Measurements from ENCODE around the gene KCNK2.
A peak's percentile ranks its signal among the peaks of the same experiment; 100 is the strongest.

The KCNK2 gene, protein sequence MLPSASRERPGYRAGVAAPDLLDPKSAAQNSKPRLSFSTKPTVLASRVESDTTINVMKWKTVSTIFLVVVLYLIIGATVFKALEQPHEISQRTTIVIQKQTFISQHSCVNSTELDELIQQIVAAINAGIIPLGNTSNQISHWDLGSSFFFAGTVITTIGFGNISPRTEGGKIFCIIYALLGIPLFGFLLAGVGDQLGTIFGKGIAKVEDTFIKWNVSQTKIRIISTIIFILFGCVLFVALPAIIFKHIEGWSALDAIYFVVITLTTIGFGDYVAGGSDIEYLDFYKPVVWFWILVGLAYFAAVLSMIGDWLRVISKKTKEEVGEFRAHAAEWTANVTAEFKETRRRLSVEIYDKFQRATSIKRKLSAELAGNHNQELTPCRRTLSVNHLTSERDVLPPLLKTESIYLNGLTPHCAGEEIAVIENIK

DNA sequence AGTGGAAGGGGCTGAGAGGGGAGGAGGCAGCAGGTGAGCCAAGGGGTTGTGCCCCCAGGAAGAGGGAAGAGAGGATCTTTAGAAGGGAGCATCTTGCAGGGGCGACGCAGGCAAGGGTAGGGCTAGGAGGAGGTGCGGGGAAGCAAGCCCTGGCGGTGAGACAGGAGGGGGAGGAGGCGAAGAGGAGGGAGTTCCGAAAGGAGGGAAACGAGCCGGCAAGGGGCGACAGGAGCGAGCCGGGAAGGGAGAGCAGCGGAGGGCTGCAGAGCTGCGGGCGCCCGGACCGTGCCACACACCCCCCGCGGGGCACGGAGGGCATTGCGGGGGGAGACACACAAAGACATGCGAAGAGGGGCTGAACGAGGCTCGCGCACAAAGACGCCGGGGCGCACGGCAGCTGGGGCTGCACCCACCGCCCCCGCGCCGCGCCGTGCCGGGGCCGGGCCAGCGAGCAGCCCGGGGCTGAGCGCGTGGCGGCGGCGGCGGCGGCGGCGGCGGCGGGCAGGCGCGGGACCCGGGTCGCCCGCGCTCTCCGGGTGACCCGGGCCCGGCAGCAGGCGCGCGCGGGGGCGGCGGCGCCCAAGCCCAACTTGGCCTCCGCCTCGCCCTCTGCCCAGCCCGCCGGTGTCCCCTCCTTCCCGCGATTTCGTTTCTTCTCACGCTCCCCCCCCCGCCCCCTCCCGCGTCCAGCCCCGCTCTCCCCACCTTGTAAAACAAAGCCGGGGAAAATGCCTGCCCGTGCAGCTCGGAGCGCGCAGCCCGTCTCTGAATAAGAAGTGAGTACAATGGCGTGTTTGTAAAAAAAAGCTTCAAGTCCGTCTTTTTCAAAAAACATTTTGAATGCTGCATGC lies at the start of gene KCNK2:
Gene KCNK2 (plus strand): TSS at position 206 of the 851 bp plus-strand sequence. CDS start 649 bp downstream, outside the sequence.
- DNase-seq = peak; percentile 18

DNA sequence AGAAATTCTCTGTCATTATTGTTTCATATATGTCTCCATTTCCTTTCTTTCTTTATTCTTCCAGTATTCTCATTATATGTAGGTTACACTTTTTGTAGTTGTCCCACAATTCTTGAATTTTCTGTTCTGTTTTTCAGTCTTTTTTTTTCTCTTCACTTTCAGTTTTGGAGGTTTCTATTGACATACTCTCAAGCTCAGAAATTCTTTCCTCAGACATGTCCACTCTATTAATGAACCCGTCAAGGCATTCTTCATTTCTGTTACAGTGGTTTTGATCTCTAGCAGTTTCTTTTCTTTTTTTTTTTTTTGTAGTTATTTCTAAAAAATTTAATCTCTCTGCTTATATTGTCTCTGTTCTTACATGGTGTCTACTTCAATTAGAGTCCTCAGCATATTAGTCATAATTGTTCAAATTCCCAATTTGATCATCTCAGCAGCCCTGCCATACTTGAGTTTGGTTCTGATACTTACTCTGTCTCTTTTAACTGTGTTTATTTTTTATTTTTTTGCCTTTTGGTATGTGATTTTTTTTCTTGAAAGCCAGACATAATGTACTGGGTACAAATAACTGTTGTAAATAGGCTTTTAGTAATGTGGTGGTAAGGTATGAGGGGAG lies 49.5 kb upstream of the KCNK2 start:
- DNase-seq = no peak

DNA sequence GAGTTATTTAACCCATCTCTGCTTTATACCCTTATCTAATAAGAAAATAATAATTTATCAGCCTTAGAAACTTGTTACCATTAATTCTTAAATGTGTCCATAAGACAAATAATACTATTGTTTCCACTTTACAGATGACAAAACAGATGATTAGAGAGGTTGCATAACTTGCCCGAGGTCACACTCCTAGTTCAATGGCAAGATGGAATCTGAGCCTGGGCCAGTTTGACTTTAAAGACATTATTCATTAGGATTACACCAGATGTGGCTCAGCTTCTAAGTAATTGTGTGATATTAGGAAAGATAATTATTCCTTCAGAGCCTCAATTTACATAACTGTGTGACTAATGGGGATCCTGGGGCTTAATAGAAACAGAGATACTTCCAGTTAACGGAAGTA lies 42.3 kb upstream of the KCNK2 start:
- DNase-seq = no peak

- DNase-seq = no peak
Observed at GRCh38 chr1:215043401-215043800, 39.1 kb upstream of the KCNK2 start.

DNA sequence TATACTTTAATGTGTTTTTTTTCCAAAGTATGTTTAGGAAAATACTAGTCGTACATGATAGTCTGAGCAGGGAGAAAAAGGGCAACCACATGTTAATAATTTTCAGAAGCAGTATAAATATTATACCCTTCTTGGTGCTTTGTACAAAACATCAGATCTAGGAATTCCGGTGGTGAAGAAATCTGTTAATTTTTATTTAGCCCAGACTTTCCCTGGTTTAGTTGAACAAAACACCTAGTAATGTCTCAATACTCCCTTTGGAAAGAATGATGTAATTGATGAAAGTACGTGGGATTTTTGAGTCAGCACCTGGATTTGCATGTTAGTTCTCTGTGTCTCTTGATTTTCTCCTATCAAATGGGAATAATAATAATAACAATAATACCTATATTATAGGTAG lies 38.4 kb upstream of the KCNK2 start:
- no peak for DNase-seq

DNA sequence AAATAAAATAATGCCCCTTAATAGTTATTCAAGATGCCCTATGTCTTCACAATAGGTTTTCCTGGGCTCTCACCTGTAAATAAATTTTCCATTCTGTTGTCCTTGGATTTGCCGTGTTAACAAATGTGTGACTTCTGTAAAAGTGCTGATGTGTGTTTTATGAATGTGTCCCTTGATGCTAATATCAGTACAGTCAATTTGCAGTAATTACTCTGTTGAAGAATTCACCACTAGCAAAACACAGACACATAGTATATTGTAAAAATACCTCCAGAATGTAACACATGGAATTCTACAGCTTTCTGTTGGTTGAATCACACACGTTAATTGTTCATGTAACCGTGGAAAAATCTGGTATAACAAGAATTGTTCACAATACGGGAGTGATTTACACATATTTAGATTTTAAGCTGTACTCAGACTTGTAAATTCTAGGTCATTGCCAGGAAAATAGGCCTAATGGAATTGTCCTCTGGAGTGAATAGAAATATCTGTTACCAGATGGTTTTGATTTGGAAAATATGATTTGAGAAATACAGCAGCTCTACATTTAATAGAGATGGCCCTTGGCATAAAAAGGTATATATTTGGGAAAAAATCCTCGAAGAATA lies 36.7 kb upstream of the KCNK2 start:
- DNase-seq = no peak

GRCh38 chr1:215052256-215053015 lies 30.1 kb upstream of the KCNK2 start:
- no peak for DNase-seq

DNA sequence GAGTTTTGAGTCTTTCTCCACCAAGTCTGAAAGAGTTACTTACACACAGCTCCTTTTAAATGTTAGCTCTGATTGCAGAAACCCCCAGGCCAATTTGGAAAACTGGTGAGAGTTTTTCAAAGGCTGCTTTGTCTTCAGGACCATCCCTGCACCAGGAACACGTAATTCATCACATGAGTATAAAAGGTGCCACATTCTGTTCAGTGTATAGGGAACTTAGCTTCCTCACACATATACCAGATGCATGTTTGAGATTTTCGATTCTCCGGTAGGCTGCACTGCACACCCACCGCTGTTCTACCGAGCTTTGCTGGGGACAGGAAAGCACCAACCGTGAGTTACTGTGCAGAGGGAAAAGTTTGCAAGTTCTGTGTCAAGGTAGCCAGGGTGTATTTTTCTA lies 28.3 kb upstream of the KCNK2 start:
- no peak for DNase-seq

DNA sequence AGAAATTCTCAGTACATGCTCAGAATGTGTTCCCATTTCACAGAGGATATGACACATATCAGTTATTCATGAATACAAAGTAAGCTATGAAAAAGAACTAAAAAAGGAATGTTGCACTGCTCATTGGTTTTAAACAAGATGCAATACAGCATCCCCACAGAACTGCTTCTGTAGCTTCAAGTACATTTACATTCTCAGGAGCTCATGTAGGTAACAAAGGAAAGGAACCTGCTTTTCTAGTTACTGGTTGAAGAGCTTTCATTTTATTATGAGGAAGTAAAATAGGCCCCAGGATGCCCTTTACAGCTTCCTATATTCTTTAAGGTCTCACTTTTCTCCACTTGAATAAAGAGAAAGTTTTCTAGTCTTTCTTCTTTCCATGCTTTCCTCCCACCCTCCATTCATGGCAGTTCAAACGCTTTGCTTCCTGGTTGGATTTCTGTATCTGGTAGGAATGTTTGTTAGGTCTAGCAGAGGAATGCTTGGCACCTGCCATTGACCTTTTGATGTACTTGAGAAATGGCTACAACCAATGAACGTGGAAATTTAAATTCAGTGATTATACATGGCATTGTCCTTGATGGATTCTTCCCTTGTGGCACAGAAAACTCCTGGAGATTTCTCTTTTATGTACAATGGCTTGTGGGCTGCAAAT lies 27.1 kb upstream of the KCNK2 start:
- no peak for DNase-seq

DNA sequence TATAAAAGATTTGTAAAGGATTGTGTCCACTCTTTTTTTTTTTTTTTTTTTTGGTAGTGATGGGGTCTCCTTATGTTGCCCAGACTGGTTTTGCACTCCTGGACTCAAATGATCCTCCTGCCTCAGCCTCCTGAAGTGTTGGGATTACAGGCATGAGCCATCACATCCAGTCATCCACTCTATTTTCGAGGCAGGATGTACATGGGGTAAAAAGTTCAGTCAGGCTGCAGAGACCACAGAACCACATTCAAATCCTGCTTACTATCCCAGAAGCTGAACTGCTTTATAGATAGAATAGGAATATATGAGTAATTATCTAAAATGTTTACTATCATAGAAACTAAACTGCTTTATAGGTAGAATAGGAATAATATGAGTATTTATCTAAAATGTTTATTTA lies 26.0 kb upstream of the KCNK2 start:
- no peak for DNase-seq

DNA sequence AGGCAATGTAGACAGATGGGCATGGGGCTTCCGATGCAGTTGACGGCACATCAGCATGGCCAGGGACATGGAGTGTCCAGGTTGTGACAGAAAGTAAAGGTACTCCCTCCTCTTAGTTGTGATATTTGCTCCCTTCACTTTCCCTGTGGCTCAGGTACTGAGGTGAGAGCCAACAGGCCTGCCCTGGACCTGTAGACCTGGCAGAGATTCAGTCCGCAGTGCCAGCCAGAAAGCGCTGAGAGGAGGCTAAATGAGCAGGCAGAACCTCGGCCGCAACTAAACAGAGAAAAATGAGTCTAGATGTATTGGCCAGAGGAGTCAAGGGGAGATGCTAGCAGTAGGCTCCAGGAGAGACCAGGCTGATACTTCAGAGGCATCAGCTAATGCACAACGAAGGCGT lies 22.6 kb upstream of the KCNK2 start:
- DNase-seq = no peak

DNA sequence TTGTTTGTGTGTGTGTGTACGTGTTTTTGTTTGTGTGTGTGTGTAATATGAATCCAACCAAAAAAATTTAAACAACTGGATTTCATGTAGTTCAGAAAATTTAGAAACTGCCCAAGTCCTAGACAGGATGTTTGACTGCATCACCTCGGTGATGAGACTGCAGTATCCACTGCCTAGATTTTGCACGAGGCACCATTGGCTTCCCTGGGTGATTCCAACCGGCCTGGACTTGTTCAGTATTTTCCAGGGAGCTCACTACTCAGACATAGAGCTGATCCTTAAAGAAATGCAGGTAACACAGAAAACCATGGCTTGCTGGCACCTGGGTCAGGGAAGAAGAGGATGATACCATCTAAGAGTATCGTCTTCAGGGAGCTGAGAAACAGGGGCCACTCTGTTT lies 18.2 kb upstream of the KCNK2 start:
- DNase-seq = no peak

- DNase-seq = no peak
Observed at GRCh38 chr1:215071078-215071477, 11.5 kb upstream of the KCNK2 start.

DNA sequence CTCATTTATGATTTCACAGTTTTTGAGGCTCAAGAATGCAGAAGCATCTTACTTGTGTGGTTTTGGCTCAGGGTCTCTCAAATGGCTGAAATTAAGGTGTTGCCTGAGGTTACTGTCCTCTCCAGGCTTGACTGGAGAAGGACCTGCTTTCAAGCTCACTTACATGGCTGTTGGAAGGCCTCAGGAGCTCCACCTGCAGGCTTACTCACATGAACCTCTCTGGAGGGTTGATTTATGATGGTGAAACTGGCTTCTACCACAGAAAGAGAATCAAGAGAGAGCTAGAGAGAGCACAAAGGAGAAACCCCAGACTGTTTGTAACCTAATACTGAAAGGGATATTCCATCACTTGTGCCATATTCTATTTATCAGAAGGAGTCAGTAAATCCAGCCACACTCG lies 6.2 kb upstream of the KCNK2 start:
- peak; percentile 14 for DNase-seq

GRCh38 chr1:215079456-215079855 lies 3.1 kb upstream of the KCNK2 start:
- no peak for DNase-seq

- DNase-seq = no peak
Observed at GRCh38 chr1:215081661-215082531, 641 bp upstream of the KCNK2 start.

DNA sequence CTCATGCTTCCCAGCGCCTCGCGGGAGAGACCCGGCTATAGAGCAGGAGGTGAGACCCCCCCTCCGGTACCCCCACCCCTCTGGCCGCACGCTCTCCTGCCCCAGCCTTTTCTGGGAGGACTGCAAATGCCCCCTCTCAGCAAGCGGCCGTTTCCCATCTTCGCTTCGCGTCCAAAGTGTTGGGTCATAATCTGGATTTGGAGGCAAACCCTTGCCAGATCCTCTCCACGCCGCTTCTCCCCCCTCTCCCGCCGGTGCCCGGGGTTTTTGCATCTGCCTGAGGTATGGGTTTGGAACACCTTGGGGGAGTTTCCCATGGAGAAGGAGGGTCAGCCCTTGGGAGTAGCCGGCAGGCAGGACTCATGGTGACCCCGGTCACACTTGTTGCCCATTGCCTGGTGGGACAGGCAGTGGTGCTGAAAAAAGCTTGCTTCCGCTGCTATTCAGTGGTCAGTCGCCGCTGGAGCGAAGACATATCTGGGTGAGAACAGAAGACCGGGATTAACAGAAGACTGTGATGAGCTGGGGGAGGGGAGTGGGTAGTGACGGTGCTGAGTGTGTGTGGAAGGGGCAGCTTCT lies 935 bp downstream of the KCNK2 start:
- DNase-seq = no peak

DNA sequence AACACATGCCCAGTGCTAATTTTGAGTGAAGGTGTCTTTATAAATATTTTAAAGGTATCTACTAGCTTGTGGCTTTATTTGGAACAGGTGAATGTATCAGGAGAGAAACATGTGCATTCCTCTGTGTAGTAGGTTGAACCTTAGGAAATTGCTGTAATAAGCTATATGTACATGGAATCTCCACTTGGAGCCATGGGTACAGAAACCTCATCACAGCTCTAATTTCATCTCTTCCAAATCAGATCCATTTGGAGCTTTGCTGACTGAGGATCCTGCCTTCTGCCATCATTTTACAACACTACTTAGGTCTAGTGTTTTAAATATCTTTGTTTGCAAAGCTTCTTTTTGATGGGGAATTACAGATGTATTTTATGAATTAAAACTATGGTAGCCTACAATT lies 2.1 kb downstream of the KCNK2 start:
- DNase-seq = no peak

DNA sequence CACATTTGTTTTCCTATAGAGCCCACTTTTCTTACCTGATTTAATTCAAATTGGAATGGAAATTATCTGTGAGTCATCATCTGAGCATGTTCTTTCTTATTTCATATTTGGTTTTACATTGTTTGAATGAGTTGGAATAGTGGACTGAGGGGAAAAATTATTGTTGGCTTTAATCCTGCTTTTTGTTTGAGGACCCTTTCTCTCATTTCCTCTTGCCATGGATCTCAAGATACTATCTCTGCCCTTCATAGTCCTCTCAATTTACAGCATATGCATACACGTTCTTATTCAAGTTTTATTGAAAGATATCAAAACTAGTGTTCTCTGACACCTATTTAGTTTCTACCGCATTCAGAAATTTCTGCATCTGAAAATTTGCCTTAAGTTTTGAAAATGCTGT lies 5.1 kb downstream of the KCNK2 start:
- DNase-seq = no peak

DNA sequence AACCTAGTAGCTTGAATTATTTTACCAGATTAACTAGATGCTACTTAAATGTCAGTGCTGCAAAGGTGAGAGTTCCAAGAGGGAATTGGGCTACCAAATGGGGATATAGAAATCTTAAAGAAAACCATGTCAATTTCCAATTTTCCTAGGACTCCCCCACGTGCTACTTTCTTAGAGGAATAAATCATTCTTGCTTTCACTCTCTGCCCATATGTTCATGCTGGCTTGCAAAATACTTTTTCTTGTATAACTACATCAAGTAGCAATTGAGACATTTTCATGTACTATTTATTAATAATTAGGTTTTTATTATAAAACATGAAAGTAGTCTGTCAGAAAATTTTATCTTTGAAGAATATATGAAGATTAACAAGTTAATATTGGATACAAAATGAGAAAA lies 11.8 kb downstream of the KCNK2 start:
- no peak for DNase-seq

GRCh38 chr1:215095524-215095923 lies 13.0 kb downstream of the KCNK2 start:
- no peak for DNase-seq
